K562 (cell line): ENCODE results near the gene CCM2. TPM values are rescaled to one million over a fixed set of nuclear protein-coding genes. Genes with fewer than 3 reads are reported as not detected.

Experiments
- CBX8 ChIP-seq: fragments of 200-600 bp; sonication (generic); IDR thresholded peaks from 2 replicates; pipeline ENCODE4 v1.6.1; 2012; ENCODE audit warnings: borderline replicate concordance, mixed run types, low read depth, mild to moderate bottlenecking, moderate library complexity, mixed read lengths, low read length, control low read depth, inconsistent platforms; ENCODE audit not compliant: poor library complexity, severe bottlenecking; ENCODE audit errors: extremely low read depth
- CCNT2 ChIP-seq: IDR thresholded peaks from 2 replicates; pipeline ENCODE4 v1.6.1; 2011; ENCODE audit warnings: borderline replicate concordance, low read depth, mild to moderate bottlenecking, moderate library complexity, mixed read lengths, low read length; ENCODE audit not compliant: insufficient read length; ENCODE audit errors: extremely low read depth
- GABPA ChIP-seq: fragments of 200-800 bp; sonication (Bioruptor generic); conservative IDR thresholded peaks from 2 replicates; pipeline ENCODE4 v1.6.1; 2016; ENCODE audit warnings: low read depth, missing genetic modification characterization, missing compliant biosample characterization
- MTA2 ChIP-seq: fragments of 450-650 bp; IDR thresholded peaks from 2 replicates; pipeline ENCODE4 v1.6.1; 2016; ENCODE audit warnings: low read depth
- RFX1 ChIP-seq: fragments of 450-650 bp; IDR thresholded peaks from 2 replicates; pipeline ENCODE4 v1.6.1; 2016; ENCODE audit warnings: mild to moderate bottlenecking, moderate library complexity
- XRCC5 ChIP-seq: fragments of 200-400 bp; formaldehyde crosslinking; IDR thresholded peaks from 2 replicates; pipeline ENCODE4 v1.6.1; 2017; ENCODE audit warnings: low read depth, mild to moderate bottlenecking, low read length
- ZC3H8 ChIP-seq: fragments of 450-650 bp; IDR thresholded peaks from 2 replicates; pipeline ENCODE4 v1.6.1; 2017
- ZNF354B ChIP-seq: fragments of 250-450 bp; sonication (Bioruptor Pico); IDR thresholded peaks from 2 replicates; pipeline ENCODE4 v1.4.0; 2020
- ZNF507 ChIP-seq: conservative IDR thresholded peaks from 2 replicates; pipeline ENCODE4 v1.6.1; 2017; ENCODE audit warnings: missing genetic modification characterization, missing compliant biosample characterization
- polyA plus RNA-seq, 8 experiments: library from polyadenylated mRNA; depleted of rRNA in 4 of 8; stranded (reverse) in 5 of 8; unstranded in 3 of 8; fragments of >200 nt; fragmentation: Nextera tagmentation in 2 of 8; fragmentation: Illumina TruSeq in 1 of 8; extraction: Ambion mirVana in 2 of 8; extraction: Trizol in 1 of 8; gene quantifications; 2 replicates each; pipeline versions ENCODE4 v1.2.1 to v1.2.3, GENCODE V29; 2011 to 2014; ENCODE audit warnings: inconsistent platforms in 1 of 8, missing spikeins in 1 of 8
- total RNA-seq, 7 experiments: library from RNA; depleted of rRNA in 6 of 7; stranded (reverse); fragments of >200 nt in 6 of 7; fragmentation: Illumina TruSeq in 2 of 7; extraction: Trizol in 2 of 7; gene quantifications; 2 replicates each; pipeline versions ENCODE4 v1.2.1 to v1.2.3, GENCODE V29; 2011 to 2021; ENCODE audit warnings: low replicate concordance in 1 of 7
- TF ChIP-seq, protein P1 (sequence below): fragments of 450-650 bp; IDR thresholded peaks from 2 replicates; pipeline ENCODE4 v1.6.1; 2016; ENCODE audit warnings: low read depth
- TF ChIP-seq, protein P2 (sequence below): sonication (generic); formaldehyde crosslinking; IDR thresholded peaks from 2 replicates; pipeline ENCODE4 v1.8.0; 2022; ENCODE audit warnings: mild to moderate bottlenecking, missing genetic modification reagents
- TF ChIP-seq, protein P3 (sequence below): fragments of 250-450 bp; sonication (Bioruptor Pico); IDR thresholded peaks from 2 replicates; pipeline ENCODE4 v1.5.0; 2021
- TF ChIP-seq, protein P4 (sequence below): conservative IDR thresholded peaks from 2 replicates; pipeline ENCODE4 v1.6.1; 2011; ENCODE audit warnings: low read depth, mild to moderate bottlenecking, low read length; ENCODE audit not compliant: control insufficient read depth

CCM2 gene
- total and polyA plus RNA-seq, 9 of the 15 experiments (the other 6 are each of a cell fraction or from before 2014, with no cell fraction given), result 0.41 to 38.6 (median 25.9) TPM

DNA sequence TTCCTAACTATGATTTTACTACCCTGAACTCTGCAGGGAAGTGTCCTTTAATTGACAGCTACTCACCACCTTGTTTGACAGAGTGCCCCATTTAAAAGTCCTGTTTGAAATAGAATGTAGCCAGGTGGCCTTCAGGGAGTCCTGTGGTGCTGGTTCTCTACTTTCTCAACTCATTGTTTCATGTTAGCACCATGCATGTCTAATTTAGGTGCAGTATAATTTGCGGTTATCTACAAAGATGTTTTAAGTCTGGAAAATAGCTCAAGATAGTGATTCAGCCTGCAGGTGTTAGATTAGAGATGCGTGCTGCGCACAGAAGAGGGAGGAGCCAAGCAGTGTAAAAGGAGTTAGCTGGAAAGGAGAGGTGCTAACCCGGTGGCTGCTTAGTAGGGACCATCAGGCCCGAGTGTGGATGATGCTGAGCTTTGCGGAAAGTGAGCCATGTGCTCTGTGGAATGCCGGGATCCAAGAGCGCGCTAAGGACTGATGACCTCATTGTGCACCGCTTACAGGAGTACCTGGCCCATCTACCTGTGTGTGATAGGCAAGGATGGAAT is 1.2 kb downstream of the CCM2 start (continued):
- TF ChIP-seq, protein P1, sequence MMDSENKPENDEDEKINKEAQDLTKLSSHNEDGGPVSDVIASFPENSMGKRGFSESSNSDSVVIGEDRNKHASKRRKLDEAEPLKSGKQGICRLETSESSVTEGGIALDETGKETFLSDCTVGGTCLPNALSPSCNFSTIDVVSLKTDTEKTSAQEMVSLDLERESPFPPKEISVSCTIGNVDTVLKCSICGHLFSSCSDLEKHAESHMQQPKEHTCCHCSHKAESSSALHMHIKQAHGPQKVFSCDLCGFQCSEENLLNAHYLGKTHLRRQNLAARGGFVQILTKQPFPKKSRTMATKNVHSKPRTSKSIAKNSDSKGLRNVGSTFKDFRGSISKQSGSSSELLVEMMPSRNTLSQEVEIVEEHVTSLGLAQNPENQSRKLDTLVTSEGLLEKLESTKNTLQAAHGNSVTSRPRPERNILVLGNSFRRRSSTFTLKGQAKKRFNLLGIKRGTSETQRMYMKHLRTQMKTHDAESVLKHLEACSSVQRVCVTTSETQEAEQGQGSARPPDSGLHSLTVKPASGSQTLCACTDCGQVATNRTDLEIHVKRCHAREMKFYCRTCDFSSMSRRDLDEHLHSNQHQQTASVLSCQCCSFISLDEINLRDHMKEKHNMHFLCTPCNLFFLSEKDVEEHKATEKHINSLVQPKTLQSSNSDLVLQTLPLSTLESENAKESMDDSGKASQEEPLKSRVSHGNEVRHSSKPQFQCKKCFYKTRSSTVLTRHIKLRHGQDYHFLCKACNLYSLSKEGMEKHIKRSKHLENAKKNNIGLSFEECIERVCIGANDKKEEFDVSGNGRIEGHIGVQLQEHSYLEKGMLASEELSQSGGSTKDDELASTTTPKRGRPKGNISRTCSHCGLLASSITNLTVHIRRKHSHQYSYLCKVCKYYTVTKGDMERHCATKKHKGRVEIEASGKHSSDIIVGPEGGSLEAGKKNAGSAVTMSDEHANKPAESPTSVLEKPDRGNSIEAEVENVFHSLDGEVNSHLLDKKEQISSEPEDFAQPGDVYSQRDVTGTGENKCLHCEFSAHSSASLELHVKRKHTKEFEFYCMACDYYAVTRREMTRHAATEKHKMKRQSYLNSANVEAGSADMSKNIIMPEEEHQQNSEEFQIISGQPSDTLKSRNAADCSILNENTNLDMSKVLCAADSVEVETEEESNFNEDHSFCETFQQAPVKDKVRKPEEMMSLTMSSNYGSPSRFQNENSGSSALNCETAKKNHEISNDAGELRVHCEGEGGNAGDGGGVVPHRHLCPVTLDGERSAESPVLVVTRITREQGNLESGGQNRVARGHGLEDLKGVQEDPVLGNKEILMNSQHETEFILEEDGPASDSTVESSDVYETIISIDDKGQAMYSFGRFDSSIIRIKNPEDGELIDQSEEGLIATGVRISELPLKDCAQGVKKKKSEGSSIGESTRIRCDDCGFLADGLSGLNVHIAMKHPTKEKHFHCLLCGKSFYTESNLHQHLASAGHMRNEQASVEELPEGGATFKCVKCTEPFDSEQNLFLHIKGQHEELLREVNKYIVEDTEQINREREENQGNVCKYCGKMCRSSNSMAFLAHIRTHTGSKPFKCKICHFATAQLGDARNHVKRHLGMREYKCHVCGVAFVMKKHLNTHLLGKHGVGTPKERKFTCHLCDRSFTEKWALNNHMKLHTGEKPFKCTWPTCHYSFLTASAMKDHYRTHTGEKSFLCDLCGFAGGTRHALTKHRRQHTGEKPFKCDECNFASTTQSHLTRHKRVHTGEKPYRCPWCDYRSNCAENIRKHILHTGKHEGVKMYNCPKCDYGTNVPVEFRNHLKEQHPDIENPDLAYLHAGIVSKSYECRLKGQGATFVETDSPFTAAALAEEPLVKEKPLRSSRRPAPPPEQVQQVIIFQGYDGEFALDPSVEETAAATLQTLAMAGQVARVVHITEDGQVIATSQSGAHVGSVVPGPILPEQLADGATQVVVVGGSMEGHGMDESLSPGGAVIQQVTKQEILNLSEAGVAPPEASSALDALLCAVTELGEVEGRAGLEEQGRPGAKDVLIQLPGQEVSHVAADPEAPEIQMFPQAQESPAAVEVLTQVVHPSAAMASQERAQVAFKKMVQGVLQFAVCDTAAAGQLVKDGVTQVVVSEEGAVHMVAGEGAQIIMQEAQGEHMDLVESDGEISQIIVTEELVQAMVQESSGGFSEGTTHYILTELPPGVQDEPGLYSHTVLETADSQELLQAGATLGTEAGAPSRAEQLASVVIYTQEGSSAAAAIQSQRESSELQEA, result no peak
- TF ChIP-seq, protein P2, sequence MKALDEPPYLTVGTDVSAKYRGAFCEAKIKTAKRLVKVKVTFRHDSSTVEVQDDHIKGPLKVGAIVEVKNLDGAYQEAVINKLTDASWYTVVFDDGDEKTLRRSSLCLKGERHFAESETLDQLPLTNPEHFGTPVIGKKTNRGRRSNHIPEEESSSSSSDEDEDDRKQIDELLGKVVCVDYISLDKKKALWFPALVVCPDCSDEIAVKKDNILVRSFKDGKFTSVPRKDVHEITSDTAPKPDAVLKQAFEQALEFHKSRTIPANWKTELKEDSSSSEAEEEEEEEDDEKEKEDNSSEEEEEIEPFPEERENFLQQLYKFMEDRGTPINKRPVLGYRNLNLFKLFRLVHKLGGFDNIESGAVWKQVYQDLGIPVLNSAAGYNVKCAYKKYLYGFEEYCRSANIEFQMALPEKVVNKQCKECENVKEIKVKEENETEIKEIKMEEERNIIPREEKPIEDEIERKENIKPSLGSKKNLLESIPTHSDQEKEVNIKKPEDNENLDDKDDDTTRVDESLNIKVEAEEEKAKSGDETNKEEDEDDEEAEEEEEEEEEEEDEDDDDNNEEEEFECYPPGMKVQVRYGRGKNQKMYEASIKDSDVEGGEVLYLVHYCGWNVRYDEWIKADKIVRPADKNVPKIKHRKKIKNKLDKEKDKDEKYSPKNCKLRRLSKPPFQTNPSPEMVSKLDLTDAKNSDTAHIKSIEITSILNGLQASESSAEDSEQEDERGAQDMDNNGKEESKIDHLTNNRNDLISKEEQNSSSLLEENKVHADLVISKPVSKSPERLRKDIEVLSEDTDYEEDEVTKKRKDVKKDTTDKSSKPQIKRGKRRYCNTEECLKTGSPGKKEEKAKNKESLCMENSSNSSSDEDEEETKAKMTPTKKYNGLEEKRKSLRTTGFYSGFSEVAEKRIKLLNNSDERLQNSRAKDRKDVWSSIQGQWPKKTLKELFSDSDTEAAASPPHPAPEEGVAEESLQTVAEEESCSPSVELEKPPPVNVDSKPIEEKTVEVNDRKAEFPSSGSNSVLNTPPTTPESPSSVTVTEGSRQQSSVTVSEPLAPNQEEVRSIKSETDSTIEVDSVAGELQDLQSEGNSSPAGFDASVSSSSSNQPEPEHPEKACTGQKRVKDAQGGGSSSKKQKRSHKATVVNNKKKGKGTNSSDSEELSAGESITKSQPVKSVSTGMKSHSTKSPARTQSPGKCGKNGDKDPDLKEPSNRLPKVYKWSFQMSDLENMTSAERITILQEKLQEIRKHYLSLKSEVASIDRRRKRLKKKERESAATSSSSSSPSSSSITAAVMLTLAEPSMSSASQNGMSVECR (CRISPR knock-in tag), result no peak
- TF ChIP-seq CBX8, result no peak
- TF ChIP-seq CCNT2, result no peak
- TF ChIP-seq, protein P3, sequence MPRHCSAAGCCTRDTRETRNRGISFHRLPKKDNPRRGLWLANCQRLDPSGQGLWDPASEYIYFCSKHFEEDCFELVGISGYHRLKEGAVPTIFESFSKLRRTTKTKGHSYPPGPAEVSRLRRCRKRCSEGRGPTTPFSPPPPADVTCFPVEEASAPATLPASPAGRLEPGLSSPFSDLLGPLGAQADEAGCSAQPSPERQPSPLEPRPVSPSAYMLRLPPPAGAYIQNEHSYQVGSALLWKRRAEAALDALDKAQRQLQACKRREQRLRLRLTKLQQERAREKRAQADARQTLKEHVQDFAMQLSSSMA (CRISPR knock-in tag), result no peak
- TF ChIP-seq RFX1, result no peak
- TF ChIP-seq, protein P4, sequence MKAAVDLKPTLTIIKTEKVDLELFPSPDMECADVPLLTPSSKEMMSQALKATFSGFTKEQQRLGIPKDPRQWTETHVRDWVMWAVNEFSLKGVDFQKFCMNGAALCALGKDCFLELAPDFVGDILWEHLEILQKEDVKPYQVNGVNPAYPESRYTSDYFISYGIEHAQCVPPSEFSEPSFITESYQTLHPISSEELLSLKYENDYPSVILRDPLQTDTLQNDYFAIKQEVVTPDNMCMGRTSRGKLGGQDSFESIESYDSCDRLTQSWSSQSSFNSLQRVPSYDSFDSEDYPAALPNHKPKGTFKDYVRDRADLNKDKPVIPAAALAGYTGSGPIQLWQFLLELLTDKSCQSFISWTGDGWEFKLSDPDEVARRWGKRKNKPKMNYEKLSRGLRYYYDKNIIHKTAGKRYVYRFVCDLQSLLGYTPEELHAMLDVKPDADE, result no peak
- TF ChIP-seq XRCC5, result no peak
- TF ChIP-seq ZNF507 (tag), result no peak
- no peak for TF ChIP-seq GABPA (tag)
- no peak for TF ChIP-seq ZC3H8
- TF ChIP-seq ZNF354B, result no peak
- TF ChIP-seq MTA2, result peak; percentile 67
